ENCODE measurements around the gene CFAP68. TPM values are rescaled to one million over a fixed set of nuclear protein-coding genes. Genes with fewer than 3 reads are reported as not detected.

Gene CFAP68
- total RNA-seq, 2 donors from 2014 or later = 11.6 to 12.7 TPM

- no peak within 1 kb of the TSS for H3K27ac Mint-ChIP-seq
- Histone ChIP-seq H3K27me3 (ENCODE audit: control insufficient read depth, insufficient read depth, low read length, poor library complexity, severe bottlenecking) (no peaks in the 10 kb centered on the region), H3K9ac (ENCODE audit: extremely low read depth, low read length, poor library complexity, severe bottlenecking) (no peak within 1 kb of the TSS), H3K4me3 (ENCODE audit: low read length) (no peak within 1 kb of the TSS), H3K9me3 (ENCODE audit: control insufficient read depth, low read length) (no peaks in the 10 kb centered on the region), H3K27ac (ENCODE audit: low read depth, low read length) (no peak within 1 kb of the TSS), H3K36me3 (ENCODE audit: control insufficient read depth, insufficient read depth, low read length) (no peaks in the 10 kb centered on the region), H3K4me1 (ENCODE audit: control insufficient read depth, insufficient read depth, low read length) (peaks cover 9% of the 10 kb centered on the region)
- peaks cover 13% of the 10 kb centered on the region for H3K27me3 Mint-ChIP-seq (ENCODE audit: insufficient read depth)
- H3K9me3 Mint-ChIP-seq = no peaks in the 10 kb centered on the region
- no peak for DNase-seq
- no peaks in the 10 kb centered on the region for H3K36me3 Mint-ChIP-seq (ENCODE audit: low read depth)
- no peak for TF ChIP-seq CTCF (conservative IDR thresholded peaks at IDR 0.05)
- WGBS, 2 experiments (ENCODE audit: insufficient coverage in 1 of 2, insufficient read length in 1 of 2) = 89 to 93% methylated on average over 8 to 25 of the region's 26 CpGs
- no peak within 1 kb of the TSS for H3K4me3 Mint-ChIP-seq
- H3K4me1 Mint-ChIP-seq = peaks cover 35% of the 10 kb centered on the region
These were observed 33.2 kb downstream of the CFAP68 start, which contains the start of gene HSPB2 for GRCh38 chr11:111912535-111912934. Gene HSPB2, plus strand, starts transcription at chr11:111912734. Its CDS starts 96 bp downstream, at chr11:111912830.

- Mint-ChIP-seq H3K27me3 (ENCODE audit: insufficient read depth) (peaks cover 13% of the 10 kb centered on the region), H3K36me3 (ENCODE audit: low read depth) (no peaks in the 10 kb centered on the region), H3K4me1 (peaks cover 37% of the 10 kb centered on the region), H3K9me3 (no peaks in the 10 kb centered on the region), H3K27ac (no peak overlapping the region), H3K4me3 (no peak overlapping the region)
- Histone ChIP-seq H3K9ac (ENCODE audit: extremely low read depth, low read length, poor library complexity, severe bottlenecking) (no peak overlapping the region), H3K27ac (ENCODE audit: low read depth, low read length) (no peak overlapping the region), H3K4me1 (ENCODE audit: control insufficient read depth, insufficient read depth, low read length) (peaks cover 9% of the 10 kb centered on the region), H3K4me3 (ENCODE audit: low read length) (no peak overlapping the region), H3K27me3 (ENCODE audit: control insufficient read depth, insufficient read depth, low read length, poor library complexity, severe bottlenecking) (no peaks in the 10 kb centered on the region), H3K36me3 (ENCODE audit: control insufficient read depth, insufficient read depth, low read length) (no peaks in the 10 kb centered on the region), H3K9me3 (ENCODE audit: control insufficient read depth, low read length) (no peaks in the 10 kb centered on the region)
- no peak for DNase-seq
- WGBS, 2 experiments (ENCODE audit: insufficient coverage in 1 of 2, insufficient read length in 1 of 2) = 89 to 93% methylated on average over 15 to 24 of the region's 24 CpGs
- TF ChIP-seq CTCF (conservative IDR thresholded peaks at IDR 0.05) = no peak
These were observed 33.9 kb downstream of the CFAP68 start for GRCh38 chr11:111913031-111913861.

GRCh38 chr11:111913997-111914396 lies 34.7 kb downstream of the CFAP68 start:
- no peak overlapping the region for H3K9ac ChIP-seq (ENCODE audit: extremely low read depth, low read length, poor library complexity, severe bottlenecking)
- WGBS, 2 experiments (ENCODE audit: insufficient coverage in 1 of 2, insufficient read length in 1 of 2) = 78 to 89% methylated on average over 3 to 4 of the region's 4 CpGs
- H3K4me3 Mint-ChIP-seq = no peak overlapping the region

More at GRCh38 chr11:111913997-111914396, 34.7 kb downstream of the CFAP68 start:
- peaks cover 13% of the 10 kb centered on the region for H3K27me3 Mint-ChIP-seq (ENCODE audit: insufficient read depth)
- no peaks in the 10 kb centered on the region for H3K36me3 Mint-ChIP-seq (ENCODE audit: low read depth)
- Histone ChIP-seq H3K27me3 (ENCODE audit: control insufficient read depth, insufficient read depth, low read length, poor library complexity, severe bottlenecking) (no peaks in the 10 kb centered on the region), H3K36me3 (ENCODE audit: control insufficient read depth, insufficient read depth, low read length) (no peaks in the 10 kb centered on the region), H3K9me3 (ENCODE audit: control insufficient read depth, low read length) (no peaks in the 10 kb centered on the region), H3K27ac (ENCODE audit: low read depth, low read length) (no peak overlapping the region), H3K4me3 (ENCODE audit: low read length) (no peak overlapping the region), H3K4me1 (ENCODE audit: control insufficient read depth, insufficient read depth, low read length) (peaks cover 2% of the 10 kb centered on the region)
- no peak for TF ChIP-seq CTCF (conservative IDR thresholded peaks at IDR 0.05)
- H3K27ac Mint-ChIP-seq = no peak overlapping the region
- H3K9me3 Mint-ChIP-seq = no peaks in the 10 kb centered on the region
- no peak for DNase-seq
- H3K4me1 Mint-ChIP-seq = peaks cover 39% of the 10 kb centered on the region

Data from endodermal cell (in vitro differentiated cells).